ENCODE measurements around the gene GRIN3A. TPM values are rescaled to one million over a fixed set of nuclear protein-coding genes. Genes with fewer than 3 reads are reported as not detected.

Gene GRIN3A
- total RNA-seq, 2 donors from 2014 or later: under 0.01 TPM; not detected in 1

DNA sequence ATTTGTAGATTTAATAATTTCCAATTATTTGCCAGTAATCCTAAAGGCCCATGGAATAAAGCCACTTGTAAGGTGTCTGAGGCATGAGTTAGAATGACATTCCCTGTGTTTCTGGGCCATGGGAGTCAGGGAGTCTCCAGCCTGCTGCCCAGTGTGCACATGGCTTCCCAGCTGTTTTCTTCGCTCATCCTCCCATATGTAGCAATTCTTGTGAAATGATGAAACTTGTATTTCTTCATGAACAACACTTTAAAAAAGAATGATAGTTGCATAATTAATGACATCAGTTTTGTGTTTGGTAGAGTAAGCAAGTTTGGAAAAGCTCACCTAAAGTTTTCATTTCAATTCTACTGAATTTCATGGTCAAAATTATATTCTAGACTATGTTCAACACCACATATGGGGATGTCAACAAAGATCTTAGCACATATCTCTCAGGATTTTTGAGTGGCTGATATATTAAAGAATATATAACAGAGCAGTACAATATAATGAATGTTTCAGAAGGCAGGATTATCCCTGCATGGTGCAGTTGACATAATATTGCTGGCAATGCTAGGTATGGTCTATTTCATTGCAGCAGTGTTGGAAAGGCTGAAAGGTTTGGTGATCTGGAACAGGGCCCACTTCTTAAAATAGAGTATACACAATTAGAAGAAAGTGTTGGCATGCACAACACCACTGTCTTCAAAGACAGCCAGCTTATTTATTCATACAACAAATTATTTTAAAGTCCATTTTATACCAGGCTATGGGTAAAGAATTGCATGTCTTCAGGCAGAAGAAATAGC is 44.7 kb downstream of the GRIN3A start:
- H3K27ac ChIP-seq: no peak overlapping the region
- H3K27me3 ChIP-seq: no peaks in the 10 kb centered on the region
- ATAC-seq (no peak), DNase-seq (no peak)
- H3K4me3 ChIP-seq: no peak overlapping the region
- H3K36me3 ChIP-seq (replicated peaks in 1 of 2; ENCODE audit: insufficient read depth in 1 of 2, low read depth in 2 of 2): no peaks in the 10 kb centered on the region
- H3K9me3 ChIP-seq: no peaks in the 10 kb centered on the region
- 42 to 48% methylated on average over 1 of the region's 1 CpG for WGBS, 2 donors
- intact Hi-C loops (cut with DNase I): no loop called here
- H3K4me1 ChIP-seq: no peaks in the 10 kb centered on the region
- TF ChIP-seq, protein P1, sequence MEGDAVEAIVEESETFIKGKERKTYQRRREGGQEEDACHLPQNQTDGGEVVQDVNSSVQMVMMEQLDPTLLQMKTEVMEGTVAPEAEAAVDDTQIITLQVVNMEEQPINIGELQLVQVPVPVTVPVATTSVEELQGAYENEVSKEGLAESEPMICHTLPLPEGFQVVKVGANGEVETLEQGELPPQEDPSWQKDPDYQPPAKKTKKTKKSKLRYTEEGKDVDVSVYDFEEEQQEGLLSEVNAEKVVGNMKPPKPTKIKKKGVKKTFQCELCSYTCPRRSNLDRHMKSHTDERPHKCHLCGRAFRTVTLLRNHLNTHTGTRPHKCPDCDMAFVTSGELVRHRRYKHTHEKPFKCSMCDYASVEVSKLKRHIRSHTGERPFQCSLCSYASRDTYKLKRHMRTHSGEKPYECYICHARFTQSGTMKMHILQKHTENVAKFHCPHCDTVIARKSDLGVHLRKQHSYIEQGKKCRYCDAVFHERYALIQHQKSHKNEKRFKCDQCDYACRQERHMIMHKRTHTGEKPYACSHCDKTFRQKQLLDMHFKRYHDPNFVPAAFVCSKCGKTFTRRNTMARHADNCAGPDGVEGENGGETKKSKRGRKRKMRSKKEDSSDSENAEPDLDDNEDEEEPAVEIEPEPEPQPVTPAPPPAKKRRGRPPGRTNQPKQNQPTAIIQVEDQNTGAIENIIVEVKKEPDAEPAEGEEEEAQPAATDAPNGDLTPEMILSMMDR (IDR thresholded peaks at IDR 0.05): no peak
- no peak for TF ChIP-seq POLR2A (IDR thresholded peaks at IDR 0.05)

DNA sequence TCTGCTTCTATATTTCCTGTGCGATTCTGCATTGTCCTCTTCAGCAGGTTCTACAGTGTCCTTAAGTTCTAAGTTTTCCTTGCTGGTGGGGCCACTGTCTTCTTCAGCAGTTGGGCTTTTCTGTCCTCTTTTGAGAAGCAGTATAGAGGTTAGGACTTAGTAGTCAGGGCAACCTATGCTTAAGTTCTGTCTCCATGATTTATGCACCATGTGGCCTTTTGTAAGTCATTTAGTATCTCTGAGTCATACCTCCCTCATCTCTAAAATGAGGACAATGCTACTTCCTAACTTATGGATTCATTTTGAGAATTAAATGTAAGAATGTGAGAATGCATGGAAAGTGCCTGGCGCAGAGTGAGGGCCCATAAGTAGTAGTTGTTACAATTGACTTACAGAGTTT is 46.8 kb downstream of the GRIN3A start:
- no peak for DNase-seq
- Histone ChIP-seq H3K36me3 (replicated peaks in 1 of 2; ENCODE audit: insufficient read depth in 1 of 2, low read depth in 2 of 2) (no peaks in the 10 kb centered on the region), H3K27me3 (no peaks in the 10 kb centered on the region), H3K4me1 (no peaks in the 10 kb centered on the region), H3K4me3 (no peak overlapping the region), H3K27ac (no peak overlapping the region), H3K9me3 (no peaks in the 10 kb centered on the region)
- 90 to 97% methylated on average over 2 of the region's 2 CpGs for WGBS, 2 donors
- no peak for TF ChIP-seq POLR2A (IDR thresholded peaks at IDR 0.05)
- TF ChIP-seq, protein P1 (IDR thresholded peaks at IDR 0.05): no peak
- no peak for ATAC-seq
- intact Hi-C loops (cut with DNase I): no loop called here

DNA sequence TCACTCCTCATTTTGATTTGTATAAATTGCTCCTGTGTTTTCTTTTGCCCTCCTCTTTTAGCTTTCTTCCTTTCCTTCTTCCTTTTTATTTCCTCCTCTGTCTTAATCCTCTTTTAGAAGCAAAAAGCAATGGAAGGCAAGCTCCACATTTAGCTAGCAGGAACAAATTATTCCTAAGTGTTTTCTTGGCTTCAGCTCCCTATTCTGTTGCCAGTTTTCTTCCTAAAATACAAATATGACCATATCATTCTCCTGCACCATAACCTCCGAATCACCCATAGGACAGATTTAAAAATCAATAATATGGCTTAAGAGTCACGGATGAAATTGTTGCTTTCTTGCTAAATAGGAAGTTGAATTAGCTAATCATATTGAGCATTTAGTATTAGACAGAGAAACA is 49.4 kb downstream of the GRIN3A start:
- ATAC-seq (no peak), DNase-seq (no peak)
- H3K9me3 ChIP-seq: no peaks in the 10 kb centered on the region
- H3K27me3 ChIP-seq: no peaks in the 10 kb centered on the region
- intact Hi-C loops (cut with DNase I): no loop called here
- WGBS, 2 donors: 18 to 22% methylated on average over 2 of the region's 2 CpGs
- TF ChIP-seq POLR2A (IDR thresholded peaks at IDR 0.05): no peak
- TF ChIP-seq, protein P1 (IDR thresholded peaks at IDR 0.05): no peak
- H3K4me3 ChIP-seq: no peak overlapping the region
- H3K4me1 ChIP-seq: no peaks in the 10 kb centered on the region
- no peak overlapping the region for H3K27ac ChIP-seq
- no peaks in the 10 kb centered on the region for H3K36me3 ChIP-seq (replicated peaks in 1 of 2; ENCODE audit: insufficient read depth in 1 of 2, low read depth in 2 of 2)

DNA sequence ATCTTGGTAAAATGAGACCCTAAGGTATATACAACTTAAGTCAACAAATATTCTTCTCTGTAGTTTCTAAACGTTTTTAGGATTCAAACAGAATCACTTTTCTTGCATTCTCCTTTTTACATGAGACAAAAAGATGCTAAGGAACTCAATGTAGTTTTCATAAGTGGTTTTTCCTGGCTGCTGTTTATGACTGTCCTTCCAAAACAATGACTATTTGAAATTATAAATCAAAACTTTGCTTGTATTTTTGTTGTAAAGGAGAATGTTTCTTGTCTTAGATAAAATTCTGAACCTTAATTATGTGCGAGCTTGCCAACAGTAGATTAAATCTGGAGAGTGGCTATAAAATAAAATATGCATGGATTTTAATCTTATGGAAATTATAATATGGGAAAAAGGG is 53.8 kb downstream of the GRIN3A start:
- H3K4me1 ChIP-seq: no peaks in the 10 kb centered on the region
- no peaks in the 10 kb centered on the region for H3K27me3 ChIP-seq
- DNase-seq (no peak), ATAC-seq (no peak)
- H3K27ac ChIP-seq: no peak overlapping the region
- WGBS, 2 donors: 54 to 55% methylated on average over 2 of the region's 2 CpGs
- H3K4me3 ChIP-seq: no peak overlapping the region
- no peak for TF ChIP-seq POLR2A (IDR thresholded peaks at IDR 0.05)
- TF ChIP-seq, protein P1 (IDR thresholded peaks at IDR 0.05): no peak
- intact Hi-C loops (cut with DNase I): no loop called here
- H3K9me3 ChIP-seq: no peaks in the 10 kb centered on the region
- no peaks in the 10 kb centered on the region for H3K36me3 ChIP-seq (replicated peaks in 1 of 2; ENCODE audit: insufficient read depth in 1 of 2, low read depth in 2 of 2)

DNA sequence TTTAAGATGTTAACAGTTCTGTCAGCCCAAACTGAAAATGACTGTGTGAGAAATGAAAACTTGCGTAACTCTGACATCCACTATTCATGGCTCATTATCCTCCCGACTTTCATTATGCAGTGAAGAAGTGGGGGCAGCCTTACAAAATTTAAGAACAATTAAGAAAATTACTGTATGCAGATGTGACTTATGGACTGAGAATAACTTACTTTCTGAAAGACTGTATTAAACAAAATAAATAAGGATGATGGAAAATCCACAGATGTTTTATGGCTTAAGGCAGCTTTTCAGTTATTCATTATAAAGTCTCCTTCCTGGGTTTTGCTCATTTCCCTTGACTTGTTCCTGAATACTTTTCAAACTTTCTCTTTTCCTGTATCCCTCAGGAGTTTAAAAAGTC is 55.2 kb downstream of the GRIN3A start:
- Histone ChIP-seq H3K36me3 (replicated peaks in 1 of 2; ENCODE audit: insufficient read depth in 1 of 2, low read depth in 2 of 2) (no peaks in the 10 kb centered on the region), H3K4me1 (no peaks in the 10 kb centered on the region), H3K9me3 (no peaks in the 10 kb centered on the region), H3K4me3 (no peak overlapping the region), H3K27me3 (no peaks in the 10 kb centered on the region), H3K27ac (no peak overlapping the region)
- intact Hi-C loops (cut with DNase I): no loop called here
- TF ChIP-seq, protein P1 (IDR thresholded peaks at IDR 0.05): no peak
- no peak for TF ChIP-seq POLR2A (IDR thresholded peaks at IDR 0.05)
- 69 to 82% methylated on average over 2 of the region's 2 CpGs for WGBS, 2 donors
- DNase-seq: no peak
- ATAC-seq: no peak

Data from body of pancreas (tissue), 4 donors.